Astrocyte of the spinal cord (primary cell): ENCODE results near the gene SETDB2.
"Not testable (repeated sequence)": the region's sequence is repeated elsewhere in the genome, so short reads cannot be mapped to it uniquely, and the experiment has no call there.

Source experiments
- DNase-seq: peaks from one replicate; pipeline ENCODE4 v3.0.0; 2011; ENCODE audit warnings: low read depth, low spot score
- H3K4me3 ChIP-seq: 2 replicates; pipeline ENCODE4 v1.5.1; 2011; ENCODE audit warnings: low read depth, mild to moderate bottlenecking, low read length, moderate library complexity
- CTCF ChIP-seq: IDR thresholded peaks from 2 replicates; pipeline ENCODE4 v1.5.1; 2012; ENCODE audit warnings: low read depth, mild to moderate bottlenecking, low read length, inconsistent platforms
- in situ Hi-C: cut with HindIII; loops from 2 replicates; pipeline ENCODE4 v1.10.0; 2017; ENCODE audit warnings: low sequenced_read_pairs

SETDB2 gene

GRCh38 chr13:49476529-49476928 is 32.5 kb downstream of the SETDB2 start:
- no peak overlapping the region for H3K4me3 ChIP-seq
- no peak for TF ChIP-seq CTCF
- DNase-seq: no peak
- in situ Hi-C loops: no loop called here

GRCh38 chr13:49481788-49482187 is 37.7 kb downstream of the SETDB2 start:
- no peak for DNase-seq
- TF ChIP-seq CTCF: no peak
- in situ Hi-C loops: no loop called here
- no peak overlapping the region for H3K4me3 ChIP-seq

GRCh38 chr13:49488563-49488962 is 44.5 kb downstream of the SETDB2 start:
- no peak for TF ChIP-seq CTCF
- in situ Hi-C loops: no loop called here
- no peak for DNase-seq
- H3K4me3 ChIP-seq: no peak overlapping the region

GRCh38 chr13:49494645-49495044 is 50.6 kb downstream of the SETDB2 start:
- in situ Hi-C loops: no loop called here
- no peak for DNase-seq
- H3K4me3 ChIP-seq: peak overlapping the region; percentile 58
- no peak for TF ChIP-seq CTCF

GRCh38 chr13:49495783-49496762 is 52.0 kb downstream of the SETDB2 start, which contains the start of gene PHF11:
PHF11 (plus strand) TSS chr13:49495953; CDS start chr13:49496002, 49 bp downstream.
- H3K4me3 ChIP-seq: peak within 1 kb of the TSS; percentile 58
- in situ Hi-C loops: no loop called here
- DNase-seq: peak; percentile 70
- TF ChIP-seq CTCF: no peak

- in situ Hi-C loops, DNase-seq, H3K4me3 ChIP-seq: not testable (repeated sequence)
Observed at GRCh38 chr13:49496837-49497236, 52.8 kb downstream of the SETDB2 start.

GRCh38 chr13:49497272-49497671 is 53.2 kb downstream of the SETDB2 start:
- DNase-seq: no peak
- no peak for TF ChIP-seq CTCF
- no peak overlapping the region for H3K4me3 ChIP-seq
- in situ Hi-C loops: no loop called here
